Activated T-cell treated with anti-CD3 and anti-CD28 coated beads, Interleukin-2, amount 50 U/mL, for 48 hours (primary cell): Measurements from ENCODE around the gene LGALS3BP.
"Not testable (repeated sequence)": the region's sequence is repeated elsewhere in the genome, so short reads cannot be mapped to it uniquely, and the experiment has no call there.

Experiments
- DNase-seq, 2 experiments: peaks; one replicate each; pipeline ENCODE4 v3.0.0-alpha.2; 2020

Gene LGALS3BP

DNA sequence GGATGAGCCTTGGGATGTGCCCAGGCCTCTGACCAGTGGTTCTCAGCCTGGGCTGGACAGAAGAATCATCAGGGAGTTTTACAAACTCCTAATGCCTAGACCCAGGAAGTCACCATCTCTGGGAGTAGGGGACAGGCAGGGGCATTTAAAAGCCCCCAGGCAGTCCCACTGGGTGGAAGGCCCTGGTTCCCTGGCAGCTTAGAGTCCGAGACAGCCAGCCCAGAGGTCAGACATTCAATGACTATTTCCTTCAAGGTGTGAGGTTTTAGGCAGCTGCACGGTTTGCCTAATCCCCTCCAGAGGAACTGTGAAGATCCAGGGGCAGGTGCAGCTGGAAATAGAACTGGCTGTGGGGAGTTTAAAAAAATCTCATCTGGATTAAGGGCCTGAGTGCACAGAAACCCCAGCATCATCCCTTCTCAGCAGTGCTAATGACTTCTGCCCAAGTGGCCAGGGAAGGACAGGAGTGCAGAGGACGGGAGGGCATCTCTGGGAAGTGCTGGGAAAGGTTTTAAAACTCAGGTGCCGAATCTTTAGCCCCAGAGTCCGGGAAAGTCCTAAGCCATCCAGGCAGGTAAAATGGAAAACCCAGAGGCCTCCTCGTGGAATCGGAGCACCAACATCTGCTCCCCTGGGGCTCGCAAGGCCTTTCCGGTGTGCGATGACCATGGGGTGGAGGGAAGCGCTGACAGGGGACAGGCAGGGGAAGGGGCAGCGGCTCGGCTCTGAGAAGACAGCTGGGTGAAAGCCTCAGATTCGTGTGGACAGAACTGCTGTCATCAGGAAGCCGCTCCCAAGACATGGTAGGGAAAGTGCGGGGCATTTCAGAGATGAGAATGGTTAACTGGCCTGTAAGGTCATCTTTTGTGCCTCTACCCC lies 1.5 kb upstream of the LGALS3BP start:
- no peak for DNase-seq

DNA sequence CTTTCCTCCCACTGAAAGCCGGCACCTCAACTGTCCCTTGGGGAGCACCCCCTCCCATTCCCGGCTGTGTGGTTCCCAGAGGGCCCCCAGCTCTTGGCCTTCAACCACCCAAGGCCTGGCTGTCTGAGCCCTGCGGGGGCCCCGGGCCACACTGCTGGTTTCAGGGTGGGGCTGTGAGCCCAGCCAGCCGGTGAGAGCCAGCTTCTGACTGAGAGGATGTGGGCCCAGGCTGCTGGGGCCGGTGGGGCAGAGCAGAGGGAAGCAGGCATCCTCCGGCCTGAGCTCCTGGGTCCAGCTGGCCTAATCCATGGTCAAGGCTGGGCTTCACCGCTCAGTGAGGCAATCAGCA lies 875 bp upstream of the LGALS3BP start:
- DNase-seq, result no peak

DNA sequence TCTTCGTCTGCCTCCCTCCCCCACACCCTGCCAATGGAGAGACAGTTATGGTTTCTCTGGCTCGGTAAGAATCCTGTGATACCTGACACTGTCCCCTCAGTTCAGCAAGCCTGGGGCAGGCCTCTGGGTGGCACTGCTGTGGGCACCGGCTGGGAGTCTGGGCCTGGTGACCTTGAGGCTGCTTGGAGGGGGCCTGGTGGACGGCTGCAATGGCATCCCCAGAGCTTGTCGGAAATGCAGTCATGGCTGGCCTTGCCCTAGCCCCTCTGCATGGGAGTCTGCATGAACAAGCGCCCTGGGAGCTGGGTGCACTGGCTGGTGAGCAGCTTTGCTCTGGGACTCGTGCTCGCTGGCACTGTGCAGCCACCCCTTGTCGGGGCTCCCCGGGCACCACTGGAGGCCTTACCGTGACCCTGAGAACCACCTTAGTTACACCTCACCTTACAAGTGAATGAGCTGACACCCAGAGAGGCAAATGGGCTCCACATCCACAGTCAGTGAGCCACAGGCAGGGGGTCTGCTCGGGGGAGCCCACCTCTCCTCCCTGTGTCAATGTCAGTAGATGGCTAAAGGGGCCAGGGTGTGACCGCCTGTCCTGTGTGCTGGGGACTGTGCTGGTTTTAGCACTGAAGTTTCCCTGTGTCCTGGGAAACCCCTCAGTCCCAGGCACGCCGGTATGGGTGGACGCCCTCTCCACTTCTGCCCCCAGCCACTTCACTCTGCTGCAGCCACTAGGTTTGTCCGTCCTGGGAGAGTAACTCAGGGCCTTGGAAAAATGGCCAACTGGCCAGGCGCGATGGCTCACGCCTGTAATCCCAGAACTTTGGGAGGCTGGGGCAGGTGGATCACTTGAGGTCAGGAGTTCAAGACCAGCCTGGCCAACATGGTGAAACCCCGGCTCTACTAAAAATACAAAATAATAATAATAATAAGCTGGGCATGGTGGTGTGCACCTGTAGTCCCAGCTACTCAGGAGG lies 1.4 kb downstream of the LGALS3BP start:
- no peak for DNase-seq

DNA sequence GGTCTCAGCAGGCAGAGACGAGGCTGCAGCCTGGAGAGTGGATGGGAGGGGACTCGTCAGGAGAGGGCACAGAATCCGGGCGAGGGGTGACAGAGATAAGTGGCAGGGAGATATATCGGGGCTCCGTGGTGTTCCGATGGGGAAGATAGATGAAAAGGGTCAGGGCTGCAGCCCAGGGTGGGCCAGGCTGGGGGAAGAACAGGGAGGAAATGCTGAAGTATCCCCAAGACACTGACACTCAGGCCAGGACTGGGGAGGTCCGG lies 2.1 kb downstream of the LGALS3BP start:
- DNase-seq, result no peak

DNA sequence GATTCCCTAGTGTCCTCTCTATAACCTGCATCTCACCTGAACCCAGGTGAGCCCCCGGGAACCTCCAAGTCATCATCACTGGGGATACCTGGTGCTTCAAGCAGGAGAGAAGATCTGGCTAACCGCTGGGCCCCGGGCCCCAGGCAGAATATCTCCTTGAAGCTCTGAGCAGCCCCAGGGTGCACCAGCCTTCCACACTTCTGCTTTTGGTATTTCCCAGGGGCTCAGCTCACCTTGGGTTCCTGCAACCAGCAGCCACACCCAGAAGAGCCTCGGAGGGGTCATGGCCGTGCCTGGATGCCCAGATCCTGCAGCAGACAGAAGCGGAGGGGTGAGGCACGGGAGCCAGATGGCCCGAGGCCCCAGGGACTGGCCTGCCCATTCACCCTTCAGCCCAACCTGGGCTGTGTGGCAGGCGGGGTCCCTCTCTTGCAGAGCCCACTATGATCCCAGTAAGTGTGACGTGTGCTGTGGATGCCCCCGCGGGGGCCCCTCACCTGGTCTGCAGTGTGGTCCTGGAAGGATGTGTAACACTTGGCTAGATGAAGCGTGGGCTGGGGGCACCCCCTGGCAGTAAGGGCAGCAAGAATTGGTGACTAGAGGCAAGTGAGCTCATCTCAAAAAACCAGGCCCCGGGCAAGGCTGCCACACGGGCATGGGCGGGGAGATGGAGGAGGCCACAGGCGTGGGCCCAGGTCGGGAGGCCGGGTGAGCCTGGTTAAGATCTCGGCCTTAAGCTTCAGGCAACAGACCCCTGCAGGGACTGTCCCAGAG lies 2.6 kb downstream of the LGALS3BP start:
- DNase-seq, result no peak

DNA sequence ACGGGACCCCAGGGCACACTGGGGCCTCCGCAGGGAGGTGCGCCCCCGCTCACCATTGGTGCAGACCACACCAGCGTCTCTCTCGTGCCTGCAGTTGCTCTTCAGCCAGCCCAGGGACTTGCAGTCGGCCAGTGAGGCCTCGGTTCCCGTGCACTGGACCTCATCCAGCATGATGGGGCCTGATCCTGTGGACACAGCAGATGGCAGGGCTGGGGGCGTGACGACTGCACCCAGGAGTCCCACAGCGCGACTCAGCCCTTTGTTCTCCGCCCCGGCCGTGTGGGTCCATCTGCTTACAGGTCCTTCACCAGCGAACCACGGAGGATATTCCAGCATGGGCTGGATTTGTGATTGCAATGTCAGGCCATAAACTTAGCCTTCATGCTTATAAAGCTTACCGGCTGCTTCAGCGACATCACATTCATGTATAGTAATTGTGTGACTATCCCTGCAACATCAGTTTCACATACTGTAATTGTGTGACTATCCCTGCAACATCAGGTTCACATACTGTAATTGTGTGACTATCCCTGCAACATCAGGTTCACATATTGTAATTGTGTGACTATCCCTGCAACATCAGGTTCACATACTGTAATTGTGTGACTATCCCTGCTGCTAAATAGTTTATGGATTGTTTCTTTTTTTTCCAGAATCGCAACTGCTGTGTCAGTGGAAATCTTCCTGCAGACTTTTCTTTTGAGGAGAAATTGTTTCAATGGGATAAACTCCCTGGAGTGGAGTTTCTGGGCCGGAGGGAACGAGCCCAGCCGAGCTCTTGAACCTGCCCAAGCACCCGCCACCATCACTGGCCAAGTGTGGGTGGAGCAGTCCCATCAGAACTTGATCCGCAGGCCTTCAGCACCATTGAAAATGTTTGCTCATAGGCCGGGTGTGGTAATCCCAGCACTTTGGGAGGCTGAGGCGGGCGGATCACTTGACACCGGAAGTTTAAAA lies 4.8 kb downstream of the LGALS3BP start:
- DNase-seq, result no peak

DNA sequence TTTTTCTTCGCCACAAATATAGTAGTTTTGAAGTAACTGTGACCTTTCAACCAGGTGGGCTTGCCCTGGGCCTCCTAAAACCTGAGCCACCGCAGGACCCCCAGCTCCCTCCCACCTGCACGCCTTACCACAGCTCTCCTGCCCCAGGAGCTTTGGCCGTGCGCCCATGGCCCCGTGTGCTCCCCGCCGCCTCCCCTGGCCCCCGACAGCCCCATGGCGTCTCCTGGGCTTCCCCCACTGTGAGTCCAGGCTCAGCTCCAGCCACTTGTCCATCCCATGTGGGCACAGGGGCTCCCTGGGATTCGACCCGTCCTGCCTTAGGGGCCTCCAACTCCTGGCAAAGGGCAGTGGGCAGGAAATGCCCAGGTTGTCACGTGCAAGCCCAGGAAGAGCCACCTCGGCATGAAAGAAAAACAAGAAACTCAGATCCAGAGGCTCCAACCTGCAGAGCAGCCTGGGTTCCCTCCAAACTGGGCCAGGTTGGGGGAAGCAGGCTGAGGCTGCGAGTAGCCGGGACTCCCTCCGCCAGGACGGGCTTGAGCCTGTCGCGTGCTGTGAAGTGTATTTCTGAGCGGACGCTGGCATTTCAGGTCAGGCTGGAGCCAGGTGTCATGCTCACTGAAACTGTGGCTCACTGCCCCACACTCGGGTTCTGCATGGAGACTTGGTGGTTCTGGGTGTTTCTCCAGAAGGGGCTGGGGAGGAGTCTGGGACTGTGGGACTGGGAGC lies 5.8 kb downstream of the LGALS3BP start:
- no peak for DNase-seq

DNA sequence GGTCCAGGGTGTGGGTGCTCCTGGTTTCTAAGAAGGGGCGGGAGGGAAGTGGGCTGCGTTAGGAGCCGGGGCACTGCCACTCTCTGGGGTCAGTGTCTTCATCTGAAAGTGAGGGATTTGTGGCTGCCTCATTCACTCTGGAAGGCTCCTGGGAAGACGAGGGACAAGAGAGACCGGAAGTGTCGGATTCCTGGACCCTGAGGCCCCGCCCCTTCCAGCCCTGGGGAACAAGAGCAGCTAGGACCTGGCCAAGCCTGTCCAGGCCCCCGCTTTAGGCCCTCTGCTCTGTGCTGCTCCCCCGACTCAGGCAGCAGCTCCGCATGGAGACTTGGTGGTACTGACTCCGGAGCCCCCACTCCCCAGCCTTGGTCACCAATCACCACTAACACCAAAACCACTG lies 6.5 kb downstream of the LGALS3BP start:
- no peak for DNase-seq

DNA sequence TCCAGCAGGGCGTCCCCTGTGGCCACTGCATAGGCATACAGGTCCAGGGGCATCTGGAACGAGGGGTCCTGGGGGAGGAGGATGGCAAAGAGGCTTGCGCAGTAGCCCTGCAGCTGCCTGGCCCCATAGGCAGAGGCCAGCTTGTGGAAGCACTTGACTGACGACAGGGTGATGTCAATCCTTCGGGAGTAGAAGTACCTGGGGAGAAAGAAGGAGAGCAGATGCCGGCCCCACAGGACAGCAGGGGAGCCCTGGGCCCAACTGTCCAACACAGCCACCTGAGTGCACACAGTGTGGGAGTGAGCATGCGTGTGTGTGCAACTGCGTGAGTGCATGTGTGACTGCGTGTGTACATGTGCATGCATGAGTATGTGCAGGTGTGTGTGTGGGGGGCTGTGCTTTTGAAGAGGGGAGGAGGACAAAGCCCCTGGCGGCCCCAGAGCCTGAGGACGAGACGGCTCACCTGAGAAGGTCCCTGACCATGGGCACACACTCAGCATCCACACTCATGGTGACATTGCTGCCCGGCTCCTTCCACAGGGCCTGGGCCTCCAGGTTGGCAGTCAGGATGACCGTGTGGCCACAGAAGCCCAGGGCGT lies 7.1 kb downstream of the LGALS3BP start:
- no peak for DNase-seq

DNA sequence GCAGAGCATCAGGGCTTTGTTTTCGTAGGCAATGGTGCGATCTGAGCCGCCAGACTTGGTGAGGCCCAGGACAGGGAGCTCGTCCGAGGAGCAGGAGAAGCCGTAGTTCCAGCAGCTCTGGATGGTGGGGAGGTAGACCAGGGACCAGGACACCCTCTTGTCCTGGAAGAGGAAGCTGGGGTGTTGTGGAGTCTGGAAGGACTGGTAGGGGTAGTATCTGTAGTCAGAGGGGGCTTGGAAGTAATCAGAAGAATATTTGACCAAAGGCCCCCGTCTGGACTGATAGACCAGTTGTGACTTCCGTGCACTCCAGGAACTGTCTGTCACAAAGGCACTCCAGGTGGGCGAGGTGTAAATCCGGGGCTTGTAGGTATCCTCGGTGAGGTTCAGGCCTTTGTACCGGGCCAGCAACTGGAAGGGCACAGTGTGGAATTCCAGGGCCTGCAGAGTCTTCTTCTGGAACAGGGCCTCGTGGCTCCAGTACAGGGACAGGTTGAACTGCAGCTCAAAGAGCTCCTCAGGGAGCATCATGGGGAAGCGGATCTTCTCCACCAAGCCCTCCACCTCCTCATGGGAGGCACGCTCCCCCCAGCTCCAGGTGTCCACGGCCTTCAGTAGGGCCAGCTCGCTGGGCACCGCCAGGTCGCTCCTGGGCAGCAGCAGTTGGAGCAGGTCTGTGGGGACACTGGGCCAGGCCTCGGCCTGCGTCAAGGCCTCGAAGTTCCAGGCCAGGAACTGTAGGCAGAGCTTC lies 7.8 kb downstream of the LGALS3BP start:
- DNase-seq, result no peak

DNA sequence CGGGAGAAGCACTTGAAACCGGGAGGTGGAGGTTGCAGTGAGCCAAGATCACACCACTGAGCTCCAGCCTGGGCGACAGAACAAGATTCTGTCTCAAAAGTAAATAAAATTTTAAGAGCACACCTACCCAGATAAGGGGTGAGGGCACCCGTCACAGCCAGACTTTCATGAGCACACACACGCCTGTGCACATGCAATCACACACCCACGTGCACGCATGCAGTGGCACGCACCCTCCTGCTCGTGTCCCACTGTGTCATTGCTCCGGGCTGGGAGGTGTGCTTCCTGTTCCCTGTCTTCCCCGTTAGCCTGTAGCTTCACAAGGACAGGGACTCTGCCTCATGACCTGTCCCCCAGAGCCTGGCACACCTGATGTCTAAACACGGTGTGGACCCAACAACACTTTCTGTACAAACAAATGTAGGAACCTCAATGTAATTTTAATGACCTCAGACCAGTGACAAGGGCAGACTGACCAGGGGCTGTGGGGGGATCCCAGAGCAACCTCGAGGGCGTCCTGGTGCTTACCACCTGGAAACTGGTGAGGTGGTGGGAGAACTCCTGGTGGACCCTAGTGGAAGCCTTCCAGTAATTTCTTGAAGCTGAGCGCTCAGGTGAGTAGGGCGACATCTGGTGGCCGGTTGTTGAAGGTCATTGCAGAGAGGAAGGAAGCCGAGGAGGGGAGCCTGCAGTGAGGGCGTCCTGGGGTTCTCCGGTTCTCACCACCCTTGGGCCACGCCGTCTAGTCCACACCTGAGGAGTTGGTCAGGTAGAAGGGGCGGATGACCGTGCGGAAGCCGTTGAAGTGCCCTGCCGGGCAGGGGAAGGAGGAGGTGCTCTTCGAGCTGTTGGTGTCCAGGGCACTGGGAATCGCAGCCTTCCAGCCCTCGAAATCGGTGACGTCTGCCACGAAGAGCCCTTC lies 8.6 kb downstream of the LGALS3BP start:
- peak; percentile 87 for DNase-seq

DNA sequence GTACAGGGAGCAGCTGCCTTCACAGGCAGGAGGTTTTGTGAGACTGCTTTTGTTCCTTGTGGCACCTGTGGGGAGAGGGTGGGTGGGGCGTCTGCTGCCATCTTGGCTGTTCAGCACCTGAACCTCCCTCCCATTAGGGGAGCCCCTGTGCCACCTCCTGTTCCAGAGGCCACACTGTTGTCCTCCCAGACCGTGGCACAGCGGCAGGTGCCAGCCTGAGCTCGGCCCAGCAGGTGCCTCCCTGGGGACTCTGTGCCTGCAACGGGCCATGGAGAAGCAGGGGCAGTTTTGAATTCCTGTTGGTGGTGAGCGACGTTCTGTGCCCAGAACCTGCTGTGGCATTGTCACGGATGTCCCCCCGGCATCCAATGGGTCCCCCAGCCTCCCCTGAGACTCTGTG lies 9.9 kb downstream of the LGALS3BP start:
- DNase-seq, result no peak

DNA sequence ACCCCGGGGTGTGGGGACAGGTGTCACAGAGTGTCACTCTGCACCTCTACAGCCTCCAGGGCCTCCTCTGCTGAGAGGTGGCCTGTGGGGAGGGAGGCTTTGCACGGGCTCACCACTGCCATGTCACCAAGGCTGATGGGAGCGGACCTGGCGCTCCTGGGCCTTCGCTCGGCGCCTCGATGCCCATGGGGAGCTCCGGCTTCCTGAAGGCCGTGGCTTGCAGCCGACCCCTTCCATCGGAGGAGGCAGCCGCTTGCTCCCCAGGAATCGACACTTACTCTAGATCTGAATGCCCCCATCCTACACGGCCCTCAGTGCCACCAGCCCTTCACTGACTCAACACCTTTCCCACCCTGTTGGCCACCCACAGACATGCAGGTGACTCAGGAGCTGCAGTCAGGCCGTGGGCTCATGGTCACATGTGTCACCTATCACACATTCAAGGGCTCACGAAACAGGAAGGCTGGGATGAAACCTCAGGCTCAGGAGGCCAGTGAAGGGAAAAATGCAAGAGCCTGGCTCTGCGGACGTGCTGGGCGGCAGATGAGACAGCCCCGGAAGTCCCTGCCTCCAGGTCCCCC lies 11.9 kb downstream of the LGALS3BP start:
- DNase-seq, result no peak

DNA sequence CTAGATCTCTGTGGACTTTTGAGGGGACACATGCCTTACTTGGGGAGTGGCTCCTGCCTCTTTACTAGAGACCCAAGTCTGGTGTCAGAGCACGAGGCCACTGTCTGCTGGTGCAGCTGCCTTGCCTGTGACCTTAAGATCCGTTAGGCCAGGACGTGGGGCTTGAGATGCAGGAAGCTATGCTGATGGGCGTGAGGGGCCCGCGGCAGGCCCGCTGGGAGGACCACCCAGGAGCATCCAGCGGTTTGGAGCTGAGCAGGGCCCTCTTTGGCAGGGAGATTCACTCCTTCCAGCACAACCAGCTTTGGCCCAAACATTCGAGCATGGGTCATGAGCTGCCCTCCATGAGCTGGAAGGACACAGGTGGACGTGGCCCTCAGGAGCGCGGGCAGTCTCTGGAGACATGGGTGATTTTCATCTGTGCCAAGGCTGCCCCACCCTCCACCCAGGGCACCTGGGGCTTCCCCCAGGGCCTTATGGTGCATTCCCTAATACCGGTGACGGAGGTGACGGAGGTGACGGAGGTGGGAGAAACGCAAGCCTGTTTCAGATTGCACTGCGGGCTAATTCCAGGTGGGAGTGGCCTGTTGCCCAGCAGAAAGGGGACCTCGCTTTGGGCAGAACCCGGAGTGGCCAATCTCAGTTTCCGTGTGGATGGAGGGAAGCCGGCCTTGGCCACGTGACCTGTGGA lies 12.7 kb downstream of the LGALS3BP start:
- DNase-seq, result no peak

DNA sequence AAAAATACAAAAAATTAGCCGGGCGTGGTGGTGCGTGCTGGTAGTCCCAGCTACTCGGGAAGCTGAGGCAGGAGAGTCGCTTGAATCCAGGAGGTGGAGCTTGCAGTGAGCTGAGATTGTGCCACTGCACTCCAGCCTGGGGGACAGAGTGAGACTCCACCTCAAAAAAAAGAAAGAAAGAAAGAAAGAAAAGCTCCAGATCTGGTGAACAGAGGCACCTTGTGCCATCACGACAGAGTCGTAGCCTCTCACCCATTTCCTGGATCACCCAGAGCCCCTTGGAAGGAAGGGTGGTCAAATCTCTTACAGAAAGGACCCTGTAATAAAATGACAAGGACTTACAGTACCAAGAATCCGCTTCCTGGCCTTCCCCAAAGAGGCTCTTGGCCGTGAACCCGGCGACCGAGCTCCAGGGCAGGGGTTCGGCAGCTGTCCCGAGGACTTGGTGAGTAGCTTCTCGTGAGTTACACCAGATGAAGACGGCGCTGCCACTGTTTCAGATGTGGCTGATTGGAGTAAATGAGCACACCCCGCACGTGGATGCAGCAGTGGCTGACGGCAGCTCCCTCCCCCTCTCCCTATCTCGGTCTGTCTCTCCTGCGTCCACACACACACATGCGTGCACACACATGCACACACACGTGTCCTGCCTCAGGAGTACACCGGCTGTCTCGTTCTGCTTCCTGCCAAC lies 13.5 kb downstream of the LGALS3BP start:
- no peak for DNase-seq

DNA sequence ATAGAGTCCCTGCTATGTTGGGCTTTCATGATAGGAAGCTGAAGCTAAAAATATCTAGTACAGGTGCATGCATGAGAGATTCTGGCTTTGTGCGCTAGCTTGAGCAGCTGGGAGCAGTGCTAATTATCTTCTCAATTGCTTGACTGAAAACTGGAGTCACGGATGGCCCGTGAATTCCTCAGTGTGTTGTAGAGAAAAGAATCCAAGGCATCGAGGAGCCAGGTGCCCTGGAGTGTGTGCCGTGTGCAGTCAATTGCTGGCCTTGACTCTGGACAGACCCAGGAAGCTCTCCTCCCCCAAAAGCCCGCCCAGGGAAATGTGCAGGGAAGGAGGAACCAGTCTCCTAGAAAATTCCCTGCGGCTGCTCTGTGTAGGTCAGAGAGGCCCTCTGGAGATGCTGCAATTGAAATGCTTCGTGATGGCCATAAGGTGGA lies 14.2 kb downstream of the LGALS3BP start:
- no peak for DNase-seq

DNA sequence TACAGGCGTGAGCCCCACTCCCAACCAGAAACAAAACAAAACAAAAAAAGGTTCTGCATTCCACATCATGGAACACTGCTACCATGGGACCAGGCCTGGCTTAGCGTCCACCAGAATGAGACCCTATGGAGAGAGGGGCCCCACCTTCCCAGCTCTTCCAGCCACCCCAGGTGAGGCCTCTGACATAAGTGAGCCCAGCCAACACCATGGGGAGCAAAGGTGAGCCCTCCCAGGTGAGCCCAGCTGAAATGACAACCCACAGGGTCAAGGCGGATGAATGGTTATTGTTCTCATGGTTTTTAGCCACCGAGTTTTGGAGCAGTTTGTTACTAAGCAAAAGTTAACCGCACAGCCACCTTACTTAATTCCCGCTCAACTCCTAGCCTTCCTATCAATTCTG lies 16.3 kb downstream of the LGALS3BP start:
- no peak for DNase-seq

DNA sequence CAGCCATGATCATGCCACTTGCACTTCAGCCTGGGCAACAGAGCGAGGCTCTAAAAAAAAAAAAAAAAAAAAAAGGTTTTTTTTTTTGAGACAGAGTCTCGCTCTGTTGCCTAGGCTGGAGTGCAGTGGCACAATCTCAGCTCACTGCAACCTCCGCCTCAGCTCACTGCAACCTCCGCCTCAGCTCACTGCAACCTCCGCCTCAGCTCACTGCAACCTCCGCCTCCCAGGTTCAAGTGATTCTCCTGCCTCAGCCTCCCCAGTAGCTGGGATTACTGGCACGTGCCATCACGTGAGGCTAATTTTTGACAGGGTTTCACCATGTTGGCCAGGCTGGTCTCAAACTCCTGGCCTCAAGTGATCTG lies 16.8 kb downstream of the LGALS3BP start:
- DNase-seq, result not testable (repeated sequence)
